Spleen (tissue), 11 donors: ENCODE data around the gene ITGA1. TPM values are rescaled to one million over a fixed set of nuclear protein-coding genes. Genes with fewer than 3 reads are reported as not detected.

Experiments
- DNase-seq: peaks from one replicate; pipeline ENCODE4 v3.0.0-alpha.2; 2020
- H3K27ac ChIP-seq, 8 donors: fragments of 200-600 bp; sonication (generic) in 7 of 8; 1 replicate in 4 of 8; 2 replicates in 4 of 8; pipeline versions ENCODE4 v1.5.0 to v1.8.0; 2016 to 2021; ENCODE audit warnings: inconsistent platforms in 4 of 8, mild to moderate bottlenecking in 4 of 8, moderate library complexity in 1 of 8
- H3K27me3 ChIP-seq, 7 donors: fragments of 200-600 bp; sonication (generic) in 6 of 7; replicated peaks in 1 of 7; 1 replicate in 4 of 7; 2 replicates in 3 of 7; pipeline versions ENCODE4 v1.5.0 to v1.8.0; 2016 to 2021; ENCODE audit warnings: inconsistent platforms in 3 of 7, mild to moderate bottlenecking in 1 of 7
- H3K36me3 ChIP-seq, 6 donors: fragments of 200-600 bp; sonication (generic) in 5 of 6; 1 replicate in 4 of 6; 2 replicates in 2 of 6; pipeline versions ENCODE4 v1.5.0 to v1.8.0; 2016 to 2021; ENCODE audit warnings: inconsistent platforms in 2 of 6
- H3K4me1 ChIP-seq, 6 donors: fragments of 200-600 bp; sonication (generic) in 5 of 6; 1 replicate in 3 of 6; 2 replicates in 3 of 6; pipeline versions ENCODE4 v1.5.0 to v1.8.0; 2016 to 2021; ENCODE audit warnings: inconsistent platforms in 3 of 6
- H3K4me3 ChIP-seq, 8 donors: fragments of 200-600 bp; sonication (generic) in 7 of 8; 1 replicate in 4 of 8; 2 replicates in 4 of 8; pipeline versions ENCODE4 v1.5.0 to v1.8.0; 2016 to 2021; ENCODE audit warnings: inconsistent platforms in 4 of 8, mild to moderate bottlenecking in 4 of 8, moderate library complexity in 2 of 8
- H3K9me3 ChIP-seq, 8 donors: fragments of 200-600 bp; sonication (generic) in 7 of 8; 1 replicate in 4 of 8; 2 replicates in 4 of 8; pipeline versions ENCODE4 v1.5.0 to v1.8.0; 2016 to 2021; ENCODE audit warnings: inconsistent platforms in 4 of 8
- POLR2A ChIP-seq, 3 donors: fragments of 450-650 bp; IDR thresholded peaks; one replicate each; pipeline ENCODE4 v1.5.1; 2017; ENCODE audit warnings: antibody characterized with exemption in 3 of 3, mild to moderate bottlenecking in 1 of 3
- POLR2AphosphoS5 ChIP-seq, 3 donors: sonication (generic); formaldehyde crosslinking; IDR thresholded peaks; one replicate each; pipeline ENCODE4 v1.5.1; 2017; ENCODE audit warnings: antibody characterized with exemption in 3 of 3
- whole genome bisulfite sequencing, 5 donors: extraction: QIAGEN DNeasy Blood & Tissue Kit in 3 of 5; methylation state at CpG; one replicate each; pipeline versions ENCODE4 v1.1.5 to v1.1.7; 2013 to 2018; 5-methylcytosine and 5-hydroxymethylcytosine counted together
- intact Hi-C: fragments of 100-400 bp; cut with DNase I; formaldehyde crosslinking; loops from one replicate; pipeline ENCODE4 v1.15.0; 2023; ENCODE audit warnings: low total_unique reads
- polyA plus RNA-seq, 3 donors: library from polyadenylated mRNA; stranded (reverse); fragments of 200-250 nt; gene quantifications; one replicate each; pipeline ENCODE4 v1.2.1, GENCODE V29; 2013
- total RNA-seq, 7 donors: library from RNA; depleted of rRNA in 3 of 7; stranded (reverse); fragments of >200 nt in 3 of 7; fragmentation: NEBNext Ultra II Directional in 4 of 7; extraction: Animal tissue kit (Norgen Biotek cat#: 25700) in 4 of 7; gene quantifications; one replicate each; pipeline versions ENCODE4 v1.1.0 to v1.2.1, GENCODE V29; 2016 to 2021
- TF ChIP-seq, protein P1 (sequence below), 11 experiments: fragments of 200-600 bp in 7 of 11; fragments of 450-650 bp in 4 of 11; sonication (generic) in 4 of 11; IDR thresholded peaks in 8 of 11; conservative IDR thresholded peaks in 3 of 11; 1 replicate in 7 of 11; 2 replicates in 4 of 11; pipeline versions ENCODE4 v1.4.0 to v1.8.0; 2016 to 2021; ENCODE audit warnings: antibody characterized with exemption in 11 of 11, inconsistent platforms in 4 of 11, mild to moderate bottlenecking in 1 of 11
- donor health status: healthy with polysubstance abuse.
- donor health status: DM: no; HTN: no; CAD: no; lungs with moderate emphysema.
- donor health status: DM: no; HTN: no; CAD: no.
- donor health status: Bipolar disorder and iron deficiency.
- donor health status: healthy.
- donor health status: DM: no; HTN: no; CAD: no.
- donor health status: DM: yes; HTN: yes; CAD: no.

ITGA1 gene
- total and polyA plus RNA-seq, 10 donors: 8.3 to 505 (median 289) TPM

GRCh38 chr5:52922384-52922783, 134.7 kb downstream of the ITGA1 start:
- peak overlapping the region in 4 of 8 donors; percentile 33 to 58 (median 48) for H3K27ac ChIP-seq
- no peak for DNase-seq
- H3K4me3 ChIP-seq: no peak overlapping the region
- H3K4me1 ChIP-seq: peaks cover 0 to 9% (median 0%) of the 10 kb centered on the region in 6 donors
- H3K9me3 ChIP-seq: no peaks in the 10 kb centered on the region
- H3K27me3 ChIP-seq: no peaks in the 10 kb centered on the region
- peak in 1 of 3 donors; percentile 54 for TF ChIP-seq POLR2AphosphoS5 (IDR thresholded peaks at IDR 0.05)
- TF ChIP-seq POLR2A (IDR thresholded peaks at IDR 0.05): no peak
- TF ChIP-seq, protein P1, sequence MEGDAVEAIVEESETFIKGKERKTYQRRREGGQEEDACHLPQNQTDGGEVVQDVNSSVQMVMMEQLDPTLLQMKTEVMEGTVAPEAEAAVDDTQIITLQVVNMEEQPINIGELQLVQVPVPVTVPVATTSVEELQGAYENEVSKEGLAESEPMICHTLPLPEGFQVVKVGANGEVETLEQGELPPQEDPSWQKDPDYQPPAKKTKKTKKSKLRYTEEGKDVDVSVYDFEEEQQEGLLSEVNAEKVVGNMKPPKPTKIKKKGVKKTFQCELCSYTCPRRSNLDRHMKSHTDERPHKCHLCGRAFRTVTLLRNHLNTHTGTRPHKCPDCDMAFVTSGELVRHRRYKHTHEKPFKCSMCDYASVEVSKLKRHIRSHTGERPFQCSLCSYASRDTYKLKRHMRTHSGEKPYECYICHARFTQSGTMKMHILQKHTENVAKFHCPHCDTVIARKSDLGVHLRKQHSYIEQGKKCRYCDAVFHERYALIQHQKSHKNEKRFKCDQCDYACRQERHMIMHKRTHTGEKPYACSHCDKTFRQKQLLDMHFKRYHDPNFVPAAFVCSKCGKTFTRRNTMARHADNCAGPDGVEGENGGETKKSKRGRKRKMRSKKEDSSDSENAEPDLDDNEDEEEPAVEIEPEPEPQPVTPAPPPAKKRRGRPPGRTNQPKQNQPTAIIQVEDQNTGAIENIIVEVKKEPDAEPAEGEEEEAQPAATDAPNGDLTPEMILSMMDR (IDR thresholded peaks at IDR 0.05 in 8 of 11, conservative IDR thresholded peaks at IDR 0.05 in 3 of 11): no peak
- WGBS, 5 donors: 65 to 83% (median 77%) methylated on average over 2 of the region's 2 CpGs
- peaks cover 0 to 86% (median 3%) of the 10 kb centered on the region in 6 donors for H3K36me3 ChIP-seq
- intact Hi-C loops: no loop called here

- Histone ChIP-seq H3K27me3 (no peaks in the 10 kb centered on the region), H3K36me3 (peaks cover 0 to 86% (median 4%) of the 10 kb centered on the region in 6 donors), H3K4me1 (peaks cover 0 to 9% (median 0%) of the 10 kb centered on the region in 6 donors), H3K27ac (no peak overlapping the region), H3K9me3 (no peaks in the 10 kb centered on the region), H3K4me3 (no peak overlapping the region)
- intact Hi-C loops: no loop called here
- WGBS, 5 donors: 49 to 64% (median 63%) methylated on average over 8 of the region's 8 CpGs
- DNase-seq: no peak
- TF ChIP-seq POLR2A (IDR thresholded peaks at IDR 0.05): no peak
These were observed 136.7 kb downstream of the ITGA1 start for GRCh38 chr5:52924456-52924855.

GRCh38 chr5:52925001-52925400, 137.3 kb downstream of the ITGA1 start:
- Histone ChIP-seq H3K9me3 (no peaks in the 10 kb centered on the region), H3K4me1 (peaks cover 0 to 9% (median 0%) of the 10 kb centered on the region in 6 donors), H3K4me3 (no peak overlapping the region), H3K27ac (no peak overlapping the region), H3K36me3 (peaks cover 0 to 90% (median 4%) of the 10 kb centered on the region in 6 donors), H3K27me3 (no peaks in the 10 kb centered on the region)
- TF ChIP-seq POLR2A (IDR thresholded peaks at IDR 0.05) (no peak), POLR2AphosphoS5 (IDR thresholded peaks at IDR 0.05) (no peak)
- intact Hi-C loops: no loop called here
- no peak for DNase-seq
- 77 to 92% (median 83%) methylated on average over 5 of the region's 5 CpGs for WGBS, 5 donors

DNA sequence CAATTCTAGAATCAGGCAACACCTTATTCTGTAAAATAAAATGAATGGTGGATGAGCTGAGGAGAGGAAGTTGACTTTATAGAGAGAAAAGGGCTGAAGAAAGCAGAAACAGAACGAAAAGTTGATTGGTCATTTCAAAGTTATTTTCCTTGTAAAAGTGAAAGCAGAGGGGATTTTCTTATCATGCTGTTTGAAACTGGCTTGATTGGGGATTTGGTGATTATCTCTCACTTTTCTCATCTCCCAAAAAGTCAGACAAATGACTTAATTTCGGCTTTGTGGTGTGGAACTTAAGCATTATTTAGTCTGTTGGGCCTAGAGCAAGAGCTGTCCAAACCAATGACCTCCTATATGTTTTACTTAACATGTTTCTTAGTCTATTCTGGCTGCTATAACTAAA, 141.0 kb downstream of the ITGA1 start:
- H3K4me1 ChIP-seq: no peaks in the 10 kb centered on the region
- peak overlapping the region in 1 of 8 donors; percentile 9 for H3K27ac ChIP-seq
- H3K4me3 ChIP-seq: no peak overlapping the region
- no peak for DNase-seq
- peaks cover 0 to 90% (median 1%) of the 10 kb centered on the region in 6 donors for H3K36me3 ChIP-seq
- H3K9me3 ChIP-seq: no peaks in the 10 kb centered on the region
- 46 to 78% (median 56%) methylated on average over 2 of the region's 2 CpGs for WGBS, 5 donors
- H3K27me3 ChIP-seq: no peaks in the 10 kb centered on the region
- intact Hi-C loops: no loop called here
- TF ChIP-seq, protein P1 (IDR thresholded peaks at IDR 0.05 in 8 of 11, conservative IDR thresholded peaks at IDR 0.05 in 3 of 11): no peak
- TF ChIP-seq POLR2AphosphoS5 (IDR thresholded peaks at IDR 0.05): no peak

DNA sequence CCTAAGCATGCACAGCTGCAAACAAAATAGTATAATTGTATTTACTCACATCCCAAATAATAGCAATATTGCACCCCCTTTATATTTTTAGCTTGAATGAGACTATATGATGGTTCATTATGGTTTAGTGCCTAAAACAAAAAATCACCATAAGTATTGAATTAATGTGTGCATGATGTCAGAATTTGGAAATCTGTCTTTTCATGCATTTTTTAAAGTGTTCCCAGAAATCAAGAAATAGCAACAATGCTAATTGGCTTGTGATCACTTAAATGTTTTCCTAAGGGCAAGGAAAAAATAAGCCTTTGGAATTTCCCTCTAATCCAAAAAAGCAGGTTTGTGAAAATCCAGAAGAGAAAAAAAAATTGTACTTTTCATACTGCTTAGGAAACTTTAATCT, 150.5 kb downstream of the ITGA1 start:
- Histone ChIP-seq H3K27ac (no peak overlapping the region), H3K27me3 (no peaks in the 10 kb centered on the region), H3K4me1 (peaks cover 0 to under 1% (median 0%) of the 10 kb centered on the region in 6 donors), H3K36me3 (peaks cover 0 to 66% (median 0%) of the 10 kb centered on the region in 6 donors), H3K9me3 (no peaks in the 10 kb centered on the region), H3K4me3 (no peak overlapping the region)
- intact Hi-C loops: no loop called here
- TF ChIP-seq POLR2A (IDR thresholded peaks at IDR 0.05): no peak
- TF ChIP-seq, protein P1 (IDR thresholded peaks at IDR 0.05 in 8 of 11, conservative IDR thresholded peaks at IDR 0.05 in 3 of 11): no peak
- TF ChIP-seq POLR2AphosphoS5 (IDR thresholded peaks at IDR 0.05): no peak
- no peak for DNase-seq
